B cell (primary cell): ENCODE results near the gene NPR3.

Experiments used
- EZH2 ChIP-seq: IDR thresholded peaks from 2 replicates; pipeline ENCODE4 v1.6.1; 2012; ENCODE audit warnings: borderline replicate concordance, low read depth, mild to moderate bottlenecking, moderate library complexity, low read length; ENCODE audit not compliant: insufficient read depth, poor library complexity, severe bottlenecking
- TF ChIP-seq, protein P1 (sequence below): fragments of 200-600 bp; IDR thresholded peaks from one replicate; pipeline ENCODE4 v1.8.0; 2022; ENCODE audit warnings: antibody characterized with exemption, mild to moderate bottlenecking

DNA sequence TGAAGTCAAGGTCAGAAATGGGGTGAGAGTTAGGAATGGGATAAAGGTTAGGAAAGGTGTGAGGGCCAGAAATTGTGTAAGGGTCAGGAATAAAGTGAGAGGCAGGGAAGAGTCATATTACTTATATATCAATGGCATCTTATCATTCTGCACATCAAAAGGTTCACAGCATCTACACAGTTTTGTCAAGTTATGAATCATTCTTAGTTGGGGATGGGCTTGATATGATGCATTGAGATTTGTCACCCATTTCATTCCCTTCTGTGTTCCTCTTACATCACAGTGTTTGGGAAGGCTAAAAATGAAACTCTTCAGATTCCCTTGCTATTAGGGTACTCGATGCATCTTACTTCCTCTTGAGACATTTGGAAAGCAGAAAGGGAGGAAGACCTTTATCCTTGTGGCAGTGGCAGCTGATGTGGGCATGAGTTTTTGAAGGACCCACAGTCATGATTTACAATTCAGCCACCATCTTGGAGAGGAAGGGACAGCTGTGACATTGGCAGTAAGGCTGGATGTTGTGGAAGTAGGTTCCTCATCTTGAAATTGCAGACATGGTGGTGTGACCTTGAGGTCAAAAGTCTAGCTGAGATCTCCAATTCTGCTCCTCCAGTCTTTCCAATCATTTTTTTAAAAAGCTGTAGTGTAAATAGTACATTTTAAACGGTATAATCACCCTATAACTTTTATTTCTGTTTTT lies 24.2 kb upstream of the NPR3 start:
- TF ChIP-seq, protein P1, sequence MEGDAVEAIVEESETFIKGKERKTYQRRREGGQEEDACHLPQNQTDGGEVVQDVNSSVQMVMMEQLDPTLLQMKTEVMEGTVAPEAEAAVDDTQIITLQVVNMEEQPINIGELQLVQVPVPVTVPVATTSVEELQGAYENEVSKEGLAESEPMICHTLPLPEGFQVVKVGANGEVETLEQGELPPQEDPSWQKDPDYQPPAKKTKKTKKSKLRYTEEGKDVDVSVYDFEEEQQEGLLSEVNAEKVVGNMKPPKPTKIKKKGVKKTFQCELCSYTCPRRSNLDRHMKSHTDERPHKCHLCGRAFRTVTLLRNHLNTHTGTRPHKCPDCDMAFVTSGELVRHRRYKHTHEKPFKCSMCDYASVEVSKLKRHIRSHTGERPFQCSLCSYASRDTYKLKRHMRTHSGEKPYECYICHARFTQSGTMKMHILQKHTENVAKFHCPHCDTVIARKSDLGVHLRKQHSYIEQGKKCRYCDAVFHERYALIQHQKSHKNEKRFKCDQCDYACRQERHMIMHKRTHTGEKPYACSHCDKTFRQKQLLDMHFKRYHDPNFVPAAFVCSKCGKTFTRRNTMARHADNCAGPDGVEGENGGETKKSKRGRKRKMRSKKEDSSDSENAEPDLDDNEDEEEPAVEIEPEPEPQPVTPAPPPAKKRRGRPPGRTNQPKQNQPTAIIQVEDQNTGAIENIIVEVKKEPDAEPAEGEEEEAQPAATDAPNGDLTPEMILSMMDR: no peak
- TF ChIP-seq EZH2: no peak
